Inferior parietal cortex (tissue), 1 donor: ENCODE measurements around the gene ANKRD13C.

Experiments used
- DNase-seq: peaks from one replicate; pipeline ENCODE4 v3.0.0-alpha.2; 2016; ENCODE audit errors: extremely low spot score

Gene ANKRD13C

GRCh38 chr1:70220517-70221237 is 133.8 kb downstream of the ANKRD13C start:
- no peak for DNase-seq

- no peak for DNase-seq
Measured at GRCh38 chr1:70220015-70220414, 134.5 kb downstream of the ANKRD13C start.

GRCh38 chr1:70211541-70211940 is 143.0 kb downstream of the ANKRD13C start:
- DNase-seq: no peak

- DNase-seq: no peak
Measured at GRCh38 chr1:70210820-70211219, 143.7 kb downstream of the ANKRD13C start.
